RWPE1 (cell line): ENCODE measurements around the gene NANOS2.

Experiments used
- CTCF ChIA-PET: fragments of 350-600 bp; sonication (Branson Sonifier 250); formaldehyde crosslinking; extraction: SDS; loops from one replicate; lab custom pipeline; 2021; lab: Yijun Ruan, JAX
- POLR2A ChIA-PET: fragments of 400-600 bp; formaldehyde crosslinking; extraction: SDS; loops from one replicate; lab custom pipeline; 2020; ENCODE audit warnings: antibody characterized with exemption; ENCODE audit not compliant: low non-redundant PET; lab: Yijun Ruan, JAX
- DNase-seq: peaks from one replicate; pipeline ENCODE4 v3.0.0; 2012; ENCODE audit warnings: low spot score
- H3K27ac ChIP-seq: fragments of 450-650 bp; 2 replicates; pipeline ENCODE4 v1.5.1; 2017
- CTCF ChIP-seq: fragments of 450-650 bp; conservative IDR thresholded peaks from 2 replicates; pipeline ENCODE4 v1.5.1; 2017; ENCODE audit warnings: low read depth, mild to moderate bottlenecking

Gene NANOS2

GRCh38 chr19:45947926-45948325 is 33.3 kb upstream of the NANOS2 start:
- POLR2A ChIA-PET, result no interaction called here

GRCh38 chr19:45940515-45940805 is 25.9 kb upstream of the NANOS2 start:
- no peak overlapping the region for H3K27ac ChIP-seq
- no peak for DNase-seq
- ChIA-PET CTCF (interaction anchor here (0.6 kb wide), 1 partner anchor 107 kb away, joined by 3 read pairs; no protein-coding TSS in a partner anchor), POLR2A (no interaction called here)
- no peak for TF ChIP-seq CTCF

More at GRCh38 chr19:45947926-45948325, 33.3 kb upstream of the NANOS2 start:
- CTCF ChIA-PET, result interaction anchor here (0.5 to 0.8 kb wide), 2 partner anchors 12 to 30 kb away, joined by 3 read pairs; no protein-coding TSS in a partner anchor
- H3K27ac ChIP-seq, result no peak overlapping the region
- TF ChIP-seq CTCF, result no peak
- no peak for DNase-seq

DNA sequence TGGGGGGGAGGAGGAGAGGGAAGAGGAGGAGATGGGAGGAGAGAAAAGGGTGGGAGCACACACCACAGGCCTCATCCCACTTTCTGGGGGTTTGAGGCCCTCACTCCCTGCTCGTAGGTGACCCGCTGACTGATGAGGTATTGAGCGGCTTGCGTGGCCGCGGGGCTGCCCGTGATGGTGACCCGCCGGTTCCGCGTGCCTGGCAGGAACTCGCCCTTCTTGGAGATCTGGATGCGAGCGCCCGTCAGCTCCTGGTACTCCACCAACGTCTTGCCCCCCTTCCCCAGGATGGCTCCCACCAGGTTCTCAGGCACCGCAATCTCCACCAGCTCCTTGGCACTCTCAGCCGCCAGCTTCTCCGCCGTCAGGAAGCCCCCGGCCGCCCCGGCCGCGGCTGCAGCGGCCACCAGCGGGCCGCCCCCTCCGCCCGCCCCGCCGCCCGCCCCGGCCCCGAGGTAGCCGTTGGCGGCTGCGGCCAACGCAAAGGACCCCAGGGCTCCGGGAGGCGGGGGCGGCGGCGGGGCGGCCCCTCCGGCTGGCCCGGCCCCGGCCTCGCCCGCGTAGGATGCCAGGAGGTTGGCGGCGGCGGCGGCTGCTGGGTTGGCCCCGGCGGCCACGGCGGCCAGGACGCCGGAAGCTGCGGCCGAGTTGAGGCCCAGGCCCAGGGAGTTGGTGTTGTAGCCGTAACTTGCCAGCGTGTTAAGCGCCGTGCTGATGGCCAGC is 25.4 kb upstream of the NANOS2 start:
- DNase-seq, result no peak
- ChIA-PET POLR2A (no interaction called here), CTCF (interaction anchor here (0.6 kb wide), 1 partner anchor 108 kb away, joined by 3 read pairs; no protein-coding TSS in a partner anchor)
- TF ChIP-seq CTCF, result no peak
- no peak overlapping the region for H3K27ac ChIP-seq

GRCh38 chr19:45938733-45939319 is 24.2 kb upstream of the NANOS2 start:
- POLR2A ChIA-PET, result no interaction called here
- no peak for DNase-seq
- no peak overlapping the region for H3K27ac ChIP-seq
- no peak for TF ChIP-seq CTCF
- CTCF ChIA-PET, result no interaction called here

- POLR2A ChIA-PET, result no interaction called here
- H3K27ac ChIP-seq, result no peak overlapping the region
- CTCF ChIA-PET, result no interaction called here
- no peak for DNase-seq
- no peak for TF ChIP-seq CTCF
These were observed 20.7 kb upstream of the NANOS2 start for GRCh38 chr19:45935267-45935666.

GRCh38 chr19:45934551-45935230 is 20.1 kb upstream of the NANOS2 start:
- no peak overlapping the region for H3K27ac ChIP-seq
- TF ChIP-seq CTCF, result no peak
- DNase-seq, result no peak
- POLR2A ChIA-PET, result no interaction called here
- CTCF ChIA-PET, result no interaction called here
